Esophagus squamous epithelium (tissue), 5 donors: ENCODE measurements around the gene NEK9. TPM values are rescaled to one million over a fixed set of nuclear protein-coding genes. Genes with fewer than 3 reads are reported as not detected.
"Not testable (repeated sequence)": the region's sequence is repeated elsewhere in the genome, so short reads cannot be mapped to it uniquely, and the experiment has no call there.

ENCODE experiments used
- DNase-seq: peaks from one replicate; lab custom pipeline; 2025; lab: John Stamatoyannopoulos, UW
- H3K27ac ChIP-seq, 4 donors: fragments of 200-600 bp; sonication (generic); one replicate each; pipeline ENCODE4 v1.5.1; 2016 to 2019; ENCODE audit warnings: mild to moderate bottlenecking in 1 of 4
- H3K27me3 ChIP-seq, 4 donors: fragments of 200-600 bp; sonication (generic); 1 replicate in 3 of 4; 2 replicates in 1 of 4; pipeline versions ENCODE4 v1.5.1 to v1.6.0; 2017 to 2021; ENCODE audit warnings: antibody characterized with exemption in 1 of 4
- H3K36me3 ChIP-seq, 3 donors: fragments of 200-600 bp; sonication (generic); one replicate each; pipeline ENCODE4 v1.5.1; 2016 to 2019
- H3K4me1 ChIP-seq, 3 donors: fragments of 200-600 bp; sonication (generic); one replicate each; pipeline ENCODE4 v1.5.1; 2017 to 2019
- H3K4me3 ChIP-seq, 4 donors: fragments of 200-600 bp; sonication (generic); 1 replicate in 3 of 4; 2 replicates in 1 of 4; pipeline ENCODE4 v1.5.1; 2016 to 2019; ENCODE audit warnings: mild to moderate bottlenecking in 2 of 4, moderate library complexity in 1 of 4
- H3K9me3 ChIP-seq, 3 donors: fragments of 200-600 bp; sonication (generic); one replicate each; pipeline ENCODE4 v1.5.1; 2016 to 2019
- POLR2A ChIP-seq, 4 donors: fragments of 450-650 bp; IDR thresholded peaks; one replicate each; pipeline ENCODE4 v1.6.1; 2017; ENCODE audit warnings: antibody characterized with exemption in 4 of 4, mild to moderate bottlenecking in 4 of 4, moderate library complexity in 3 of 4
- WGBS, 2 donors: methylation state at CpG; one replicate each; pipeline ENCODE4 v1.1.5; 2018; 5-methylcytosine and 5-hydroxymethylcytosine counted together
- intact Hi-C: fragments of 100-400 bp; cut with DNase I; formaldehyde crosslinking; loops from one replicate; pipeline ENCODE4 v1.15.0; 2022
- total RNA-seq, 4 donors: library from RNA; depleted of rRNA; stranded (reverse); fragments of >200 nt; gene quantifications; one replicate each; pipeline ENCODE4 v1.1.0, GENCODE V29; 2016
- TF ChIP-seq, protein P1 (sequence below), 6 experiments: fragments of 450-650 bp in 4 of 6; fragments of 200-600 bp in 2 of 6; sonication (generic) in 2 of 6; IDR thresholded peaks; one replicate each; pipeline ENCODE4 v1.5.1; 2016 to 2019; ENCODE audit warnings: antibody characterized with exemption in 6 of 6, mild to moderate bottlenecking in 4 of 6, moderate library complexity in 4 of 6
- donor health status: DM: yes; HTN: yes; CAD: no.

Gene NEK9
- total RNA-seq, 4 donors from 2014 or later = 16.6 to 37.2 (median 17.8) TPM

DNA sequence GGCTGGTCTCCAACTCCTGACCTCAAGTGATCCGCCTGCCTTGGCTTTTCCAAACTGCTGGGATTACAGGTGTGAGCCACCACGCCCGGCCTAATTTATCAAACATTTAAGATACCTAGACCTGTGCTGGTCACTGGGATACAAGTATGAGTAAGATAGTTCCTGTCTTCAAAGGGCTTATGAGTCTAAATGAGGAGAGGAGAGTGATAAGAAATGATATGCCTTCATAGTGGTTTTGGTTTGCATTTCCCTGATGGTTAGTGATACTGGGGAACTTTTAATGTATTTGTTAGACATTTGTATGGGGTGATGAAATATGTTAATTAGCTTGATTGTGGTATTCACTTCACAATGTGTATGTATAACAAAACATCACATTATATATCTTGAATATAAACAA is 28.3 kb upstream of the NEK9 start:
- 76 to 91% methylated on average over 3 of the region's 3 CpGs for WGBS, 2 donors
- H3K9me3 ChIP-seq = no peaks in the 10 kb centered on the region
- no peak overlapping the region for H3K4me3 ChIP-seq
- no peak for DNase-seq
- intact Hi-C loops = no loop called here
- TF ChIP-seq, protein P1, sequence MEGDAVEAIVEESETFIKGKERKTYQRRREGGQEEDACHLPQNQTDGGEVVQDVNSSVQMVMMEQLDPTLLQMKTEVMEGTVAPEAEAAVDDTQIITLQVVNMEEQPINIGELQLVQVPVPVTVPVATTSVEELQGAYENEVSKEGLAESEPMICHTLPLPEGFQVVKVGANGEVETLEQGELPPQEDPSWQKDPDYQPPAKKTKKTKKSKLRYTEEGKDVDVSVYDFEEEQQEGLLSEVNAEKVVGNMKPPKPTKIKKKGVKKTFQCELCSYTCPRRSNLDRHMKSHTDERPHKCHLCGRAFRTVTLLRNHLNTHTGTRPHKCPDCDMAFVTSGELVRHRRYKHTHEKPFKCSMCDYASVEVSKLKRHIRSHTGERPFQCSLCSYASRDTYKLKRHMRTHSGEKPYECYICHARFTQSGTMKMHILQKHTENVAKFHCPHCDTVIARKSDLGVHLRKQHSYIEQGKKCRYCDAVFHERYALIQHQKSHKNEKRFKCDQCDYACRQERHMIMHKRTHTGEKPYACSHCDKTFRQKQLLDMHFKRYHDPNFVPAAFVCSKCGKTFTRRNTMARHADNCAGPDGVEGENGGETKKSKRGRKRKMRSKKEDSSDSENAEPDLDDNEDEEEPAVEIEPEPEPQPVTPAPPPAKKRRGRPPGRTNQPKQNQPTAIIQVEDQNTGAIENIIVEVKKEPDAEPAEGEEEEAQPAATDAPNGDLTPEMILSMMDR (IDR thresholded peaks at IDR 0.05) = no peak
- TF ChIP-seq POLR2A (IDR thresholded peaks at IDR 0.05) = no peak
- H3K4me1 ChIP-seq = peaks cover 0 to 69% (median 14%) of the 10 kb centered on the region in 3 donors
- no peaks in the 10 kb centered on the region for H3K27me3 ChIP-seq
- H3K27ac ChIP-seq = no peak overlapping the region
- peaks cover 0 to 17% (median 0%) of the 10 kb centered on the region in 3 donors for H3K36me3 ChIP-seq

- WGBS, 2 donors = 63 to 85% methylated on average over 1 of the region's 1 CpG
- Histone ChIP-seq H3K36me3 (peaks cover 0 to 30% (median 7%) of the 10 kb centered on the region in 3 donors), H3K4me3 (no peak overlapping the region), H3K4me1 (peaks cover 3 to 75% (median 30%) of the 10 kb centered on the region in 3 donors), H3K9me3 (no peaks in the 10 kb centered on the region), H3K27ac (no peak overlapping the region), H3K27me3 (no peaks in the 10 kb centered on the region)
- no peak for TF ChIP-seq POLR2A (IDR thresholded peaks at IDR 0.05)
- TF ChIP-seq, protein P1 (IDR thresholded peaks at IDR 0.05) = no peak
- intact Hi-C loops = no loop called here
- DNase-seq = no peak
Measured at GRCh38 chr14:75153295-75153694, 26.4 kb upstream of the NEK9 start.

DNA sequence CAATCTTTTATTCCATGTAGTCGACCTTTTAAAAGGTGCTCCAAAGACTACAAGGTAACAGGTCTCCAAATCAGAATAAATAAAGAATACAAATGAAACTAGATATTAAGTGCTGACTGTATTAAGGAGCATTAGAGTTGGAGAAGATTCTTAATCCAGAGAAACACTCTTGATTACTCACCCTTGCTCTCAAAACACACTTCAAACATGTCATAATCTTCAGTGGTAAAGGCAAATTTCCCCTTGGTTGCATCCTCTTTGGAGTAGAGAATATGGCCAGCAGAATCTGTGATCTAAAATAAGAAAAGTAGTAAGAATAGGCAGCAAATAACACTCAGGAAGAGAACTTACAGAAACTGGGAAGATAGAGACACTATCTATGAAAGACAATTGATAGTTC is 25.0 kb upstream of the NEK9 start:
- no peak for DNase-seq
- no peaks in the 10 kb centered on the region for H3K27me3 ChIP-seq
- peaks cover 9 to 80% (median 40%) of the 10 kb centered on the region in 3 donors for H3K4me1 ChIP-seq
- peak overlapping the region in 1 of 4 donors; percentile 81 for H3K27ac ChIP-seq
- no peak overlapping the region for H3K4me3 ChIP-seq
- H3K9me3 ChIP-seq = no peaks in the 10 kb centered on the region
- intact Hi-C loops = no loop called here
- TF ChIP-seq POLR2A (IDR thresholded peaks at IDR 0.05) = no peak
- TF ChIP-seq, protein P1 (IDR thresholded peaks at IDR 0.05) = no peak
- peaks cover 0 to 35% (median 7%) of the 10 kb centered on the region in 3 donors for H3K36me3 ChIP-seq
- WGBS, 2 donors = 72 to 74% methylated on average over 1 of the region's 1 CpG

DNA sequence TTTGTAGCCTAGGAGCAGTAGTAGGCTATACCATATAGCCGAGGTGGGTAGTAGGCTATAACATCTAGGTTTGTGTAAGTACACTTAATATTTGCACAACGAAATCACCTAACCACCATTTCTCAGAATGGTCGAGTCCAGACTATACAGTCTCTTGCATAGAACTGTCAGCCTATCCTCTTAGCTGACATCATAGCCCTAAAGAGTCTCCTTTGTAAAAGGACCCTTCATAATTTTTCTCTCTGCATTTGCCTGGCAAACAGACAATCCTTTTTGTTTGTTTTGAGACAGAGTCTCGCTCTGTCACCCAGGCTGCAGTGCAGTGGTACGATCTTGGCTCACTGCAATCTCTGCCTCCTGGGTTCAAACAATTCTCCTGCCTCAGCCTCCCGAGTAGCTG is 23.8 kb upstream of the NEK9 start:
- peaks cover 9 to 82% (median 40%) of the 10 kb centered on the region in 3 donors for H3K4me1 ChIP-seq
- H3K36me3 ChIP-seq = peaks cover 0 to 40% (median 7%) of the 10 kb centered on the region in 3 donors
- peak overlapping the region; percentile 8 to 89 (median 82) for H3K27ac ChIP-seq
- H3K4me3 ChIP-seq, H3K27me3 ChIP-seq, intact Hi-C loops, DNase-seq, H3K9me3 ChIP-seq: not testable (repeated sequence)
- 78 to 79% methylated on average over 6 of the region's 6 CpGs for WGBS, 2 donors

- TF ChIP-seq POLR2A (IDR thresholded peaks at IDR 0.05) = no peak
- TF ChIP-seq, protein P1 (IDR thresholded peaks at IDR 0.05) = no peak
- peak overlapping the region; percentile 8 to 89 (median 82) for H3K27ac ChIP-seq
- intact Hi-C loops = no loop called here
- no peak overlapping the region for H3K4me3 ChIP-seq
- no peaks in the 10 kb centered on the region for H3K27me3 ChIP-seq
- 63 to 65% methylated on average over 2 of the region's 2 CpGs for WGBS, 2 donors
- H3K4me1 ChIP-seq = peaks cover 9 to 82% (median 43%) of the 10 kb centered on the region in 3 donors
- peaks cover 0 to 45% (median 7%) of the 10 kb centered on the region in 3 donors for H3K36me3 ChIP-seq
- no peak for DNase-seq
- no peaks in the 10 kb centered on the region for H3K9me3 ChIP-seq
Measured at GRCh38 chr14:75150150-75150549, 23.3 kb upstream of the NEK9 start.
